HG03439 (cell line): ENCODE results near the gene NRG3.
A peak's percentile ranks its signal among the peaks of the same experiment; 100 is the strongest.

Source experiments
- ATAC-seq: cut with Tn5 transposase; IDR thresholded peaks from one replicate; pipeline ENCODE4 v1.9.1; 2021; ENCODE audit warnings: mild to moderate bottlenecking, moderate library complexity; ENCODE audit not compliant: unreplicated experiment

The NRG3 gene

GRCh38 chr10:82874671-82875070, 999.7 kb downstream of the NRG3 start:
- ATAC-seq, result no peak

DNA sequence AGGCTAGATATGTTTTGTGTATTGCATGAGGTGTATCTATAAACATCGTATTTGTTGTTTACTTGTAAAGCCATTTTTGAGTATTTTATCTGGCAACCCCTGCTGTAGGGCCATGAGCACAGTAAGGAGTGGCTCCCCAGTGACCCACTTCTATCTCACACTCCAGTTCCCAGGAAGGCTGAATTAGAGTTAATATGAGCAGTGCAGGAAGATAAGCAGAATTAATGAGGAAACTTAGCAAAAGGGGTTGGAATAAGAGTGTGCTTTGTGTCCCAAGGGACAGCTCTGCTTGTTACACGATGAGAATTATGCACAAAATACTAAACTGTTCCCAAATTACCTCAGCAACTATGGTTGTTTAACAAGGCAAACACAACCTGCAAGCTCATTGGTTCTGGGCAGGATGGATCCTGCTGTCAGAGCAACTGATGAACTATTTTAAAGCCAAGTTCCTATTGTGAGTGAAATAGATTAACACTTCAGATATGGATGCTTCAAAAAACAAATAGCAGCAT, 1005.8 kb downstream of the NRG3 start:
- ATAC-seq, result no peak

GRCh38 chr10:82882722-82883121, 1007.7 kb downstream of the NRG3 start:
- ATAC-seq, result no peak

- no peak for ATAC-seq
These were observed 1008.6 kb downstream of the NRG3 start for GRCh38 chr10:82883603-82884002.

- ATAC-seq, result no peak
These were observed 1012.5 kb downstream of the NRG3 start for GRCh38 chr10:82887488-82887887.

DNA sequence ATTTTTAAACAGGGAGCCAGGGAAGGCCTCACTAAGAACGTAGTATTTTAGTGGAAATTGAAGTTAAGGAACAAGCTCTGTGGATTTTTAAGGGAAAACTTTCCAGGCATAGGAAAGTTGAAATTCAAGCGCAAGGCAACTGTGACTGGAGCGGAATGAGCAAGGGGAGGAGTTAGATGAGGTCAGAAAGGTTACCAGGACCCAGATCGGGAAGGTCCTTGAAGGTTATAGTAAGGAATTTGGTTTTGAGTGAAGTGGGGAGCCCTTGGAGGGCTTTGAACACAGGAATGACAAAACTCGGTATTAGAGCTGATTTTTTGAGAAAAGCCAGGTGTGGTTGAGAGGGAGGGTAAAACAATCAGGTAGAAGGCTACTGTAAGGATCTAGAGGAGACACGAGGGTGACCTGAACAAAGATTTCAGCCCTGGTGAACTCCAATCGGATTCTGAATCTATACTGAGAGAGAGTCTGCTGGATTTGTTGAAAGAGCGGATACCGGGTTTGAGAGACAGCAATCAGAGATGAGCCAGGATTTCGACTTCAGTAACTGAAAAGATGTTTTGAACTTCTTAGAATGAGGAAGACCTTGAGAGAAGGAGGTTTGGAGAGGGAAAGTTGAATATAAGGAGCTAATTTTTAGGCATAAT, 1013.9 kb downstream of the NRG3 start:
- no peak for ATAC-seq

DNA sequence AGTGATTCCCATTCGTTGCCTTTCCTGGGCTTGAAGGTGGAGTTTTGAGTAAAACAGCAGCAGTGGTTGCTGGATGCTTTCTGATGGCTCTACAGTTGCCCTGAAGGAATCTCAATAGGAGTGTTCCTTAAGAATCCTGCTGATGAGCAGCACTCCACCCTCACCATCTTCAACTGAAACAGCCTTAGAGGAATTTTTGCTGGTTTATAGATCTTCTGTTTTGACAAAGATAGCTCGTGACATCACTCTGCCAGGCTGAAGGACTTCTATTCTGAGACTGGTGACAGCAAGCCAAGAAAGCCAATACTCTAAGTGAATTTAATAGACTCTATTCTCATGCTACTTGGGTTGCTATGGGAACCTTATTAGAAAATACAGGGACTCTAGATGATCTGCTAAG, 1014.7 kb downstream of the NRG3 start:
- ATAC-seq, result no peak

DNA sequence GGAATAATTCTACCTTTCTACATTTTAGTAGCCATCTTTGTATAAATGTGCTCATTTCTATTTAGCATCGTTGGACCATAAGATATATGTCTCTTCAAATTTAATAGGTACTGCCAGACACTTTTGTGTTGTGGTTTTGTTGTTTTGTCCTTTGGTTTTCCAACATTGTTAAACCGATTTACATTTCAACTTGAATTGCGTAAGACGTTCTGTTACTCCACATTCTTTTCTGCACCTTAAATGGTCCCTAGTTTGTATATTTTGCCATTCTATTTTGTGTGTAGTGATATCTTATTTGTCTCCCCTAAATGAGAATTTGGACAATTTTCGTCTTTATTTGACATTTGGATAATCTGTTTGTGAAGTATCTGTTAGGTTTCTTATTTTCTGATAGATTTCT, 1015.6 kb downstream of the NRG3 start:
- no peak for ATAC-seq

GRCh38 chr10:82908096-82908495, 1033.1 kb downstream of the NRG3 start:
- no peak for ATAC-seq

DNA sequence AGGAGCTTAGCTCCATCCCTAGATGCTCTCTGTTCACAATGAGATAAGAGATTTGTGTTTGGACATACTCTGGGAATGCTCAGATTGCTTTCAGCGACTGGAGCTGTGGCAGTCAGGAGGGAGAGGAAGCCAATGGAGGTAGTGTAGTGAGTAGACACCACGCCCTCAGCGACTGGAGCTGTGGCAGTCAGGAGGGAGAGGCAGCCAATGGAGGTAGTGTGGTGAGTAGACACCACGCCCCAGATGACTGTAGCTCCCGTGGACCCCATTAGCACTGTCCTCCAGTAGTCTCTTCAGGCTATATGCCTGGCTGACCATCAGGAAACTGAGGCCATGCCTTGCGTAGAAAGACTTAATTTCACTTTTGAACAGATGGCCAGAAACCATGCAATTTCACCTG, 1033.8 kb downstream of the NRG3 start:
- ATAC-seq, result no peak

DNA sequence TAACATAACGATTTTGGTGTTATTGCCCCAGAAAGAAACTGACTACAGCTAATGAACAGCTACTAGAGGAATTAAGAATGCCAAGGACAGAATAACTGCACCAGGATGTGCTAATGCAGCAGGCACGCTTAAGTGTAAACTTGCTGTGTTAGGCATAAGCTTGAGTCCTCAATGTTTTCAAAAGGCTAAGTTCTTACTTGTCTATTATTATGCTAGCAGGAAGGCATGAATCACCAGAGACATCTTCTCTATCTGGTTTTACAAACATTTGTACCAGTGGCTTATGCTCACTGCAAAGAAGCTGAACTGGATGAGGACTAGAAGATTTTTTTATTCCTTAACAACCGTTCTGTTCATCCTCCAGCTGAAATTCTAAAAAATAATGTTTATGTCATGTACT, 1035.3 kb downstream of the NRG3 start:
- ATAC-seq, result no peak

DNA sequence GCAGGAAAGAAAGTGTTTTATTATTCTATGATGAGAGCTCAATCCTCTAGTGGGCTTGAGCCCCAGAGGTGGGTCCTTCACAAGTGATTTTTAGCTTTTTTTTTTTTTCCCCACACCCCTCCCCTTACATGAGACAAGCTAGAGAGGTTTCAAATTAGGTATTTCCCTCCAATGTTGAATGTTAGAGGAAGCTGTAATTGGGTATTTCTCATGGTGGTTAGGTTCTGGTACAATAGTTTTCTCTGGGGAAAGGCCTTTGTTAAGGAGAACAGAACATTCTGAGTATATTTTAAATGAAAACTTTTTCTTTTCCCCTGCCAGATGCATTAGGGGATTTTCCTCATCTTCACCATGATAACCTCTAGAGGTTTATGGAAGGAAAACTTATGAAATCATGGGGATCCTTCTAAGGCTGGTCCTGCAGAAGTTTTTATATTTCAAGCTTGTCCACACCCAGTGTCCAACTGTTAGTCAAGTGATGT, 1039.7 kb downstream of the NRG3 start:
- ATAC-seq, result no peak

- no peak for ATAC-seq
These were observed 1041.9 kb downstream of the NRG3 start for GRCh38 chr10:82916941-82917340.

GRCh38 chr10:82918022-82918421, 1043.0 kb downstream of the NRG3 start:
- no peak for ATAC-seq

GRCh38 chr10:82922046-82922445, 1047.1 kb downstream of the NRG3 start:
- ATAC-seq, result no peak

GRCh38 chr10:82922755-82923154, 1047.8 kb downstream of the NRG3 start:
- no peak for ATAC-seq

GRCh38 chr10:82924711-82925110, 1049.7 kb downstream of the NRG3 start:
- no peak for ATAC-seq

- peak; percentile 76 for ATAC-seq
These were observed 1050.6 kb downstream of the NRG3 start for GRCh38 chr10:82925547-82925946.

- no peak for ATAC-seq
These were observed 1057.5 kb downstream of the NRG3 start for GRCh38 chr10:82932451-82932850.

DNA sequence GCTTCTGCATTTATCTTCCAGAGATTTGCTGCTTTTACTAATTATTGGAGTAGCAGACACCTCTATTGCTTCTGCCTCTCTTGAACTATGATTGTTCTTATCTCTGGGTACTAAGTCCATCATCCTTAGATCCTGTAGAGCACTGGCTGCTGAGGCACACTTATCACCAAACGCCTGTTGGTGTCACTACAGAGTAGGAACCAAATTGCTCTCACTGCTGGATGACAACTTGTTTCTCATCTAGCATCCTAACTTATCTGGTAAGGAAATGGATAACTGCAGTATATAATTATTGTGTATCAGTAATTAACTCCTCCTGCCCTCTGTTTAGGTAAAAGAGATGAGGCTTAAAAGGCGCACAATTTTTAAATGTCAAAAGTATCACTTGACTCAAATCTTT, 1059.4 kb downstream of the NRG3 start:
- ATAC-seq, result no peak

DNA sequence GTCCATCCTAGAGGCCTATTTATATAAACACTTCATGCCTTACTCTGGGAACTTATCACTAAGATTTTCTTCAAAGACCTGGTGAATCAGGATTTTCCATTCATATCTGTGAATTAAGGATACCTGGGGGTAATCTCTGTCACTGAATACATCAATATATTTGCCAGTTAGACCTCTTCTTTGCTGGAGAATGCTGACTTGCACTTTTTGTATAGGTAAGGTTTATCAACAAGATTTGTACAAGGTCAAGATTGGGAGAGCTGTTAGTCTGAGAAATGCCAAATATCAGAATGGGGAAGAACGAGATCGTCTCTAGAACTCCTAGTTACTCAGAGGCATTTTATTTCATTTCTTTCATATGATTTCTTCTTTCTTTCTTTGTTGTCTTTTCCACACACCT, 1060.0 kb downstream of the NRG3 start:
- ATAC-seq, result no peak

- ATAC-seq, result no peak
These were observed 1063.3 kb downstream of the NRG3 start for GRCh38 chr10:82938331-82938730.
